Urothelium cell line (cell line): Measurements from ENCODE around the gene CLNK.

Source experiments
- DNase-seq: peaks from one replicate; pipeline ENCODE4 v3.0.0; 2011; ENCODE audit warnings: low spot score, mixed read lengths
- FAIRE-seq: peaks from 2 replicates; lab custom pipeline; 2011; peaks lifted over from hg19 to GRCh38; lab: Jason Lieb, UNC

Gene CLNK

GRCh38 chr4:10664408-10664807, 20.2 kb downstream of the CLNK start:
- FAIRE-seq: no peak

GRCh38 chr4:10662937-10663336, 21.6 kb downstream of the CLNK start:
- DNase-seq (no peak), FAIRE-seq (no peak)

More at GRCh38 chr4:10664408-10664807, 20.2 kb downstream of the CLNK start:
- DNase-seq: peak; percentile 40

GRCh38 chr4:10661047-10661446, 23.5 kb downstream of the CLNK start:
- no peak for DNase-seq
- FAIRE-seq: no peak

GRCh38 chr4:10659251-10659650, 25.3 kb downstream of the CLNK start:
- DNase-seq (no peak), FAIRE-seq (no peak)

GRCh38 chr4:10656988-10657387, 27.6 kb downstream of the CLNK start:
- DNase-seq (no peak), FAIRE-seq (no peak)

- FAIRE-seq: no peak
Measured at GRCh38 chr4:10656420-10656819, 28.1 kb downstream of the CLNK start.

GRCh38 chr4:10655968-10656367, 28.6 kb downstream of the CLNK start:
- DNase-seq (no peak), FAIRE-seq (no peak)

More at GRCh38 chr4:10656420-10656819, 28.1 kb downstream of the CLNK start:
- DNase-seq: no peak

- FAIRE-seq (no peak), DNase-seq (no peak)
Measured at GRCh38 chr4:10648479-10648878, 36.1 kb downstream of the CLNK start.

- no peak for FAIRE-seq
Measured at GRCh38 chr4:10647846-10648245, 36.7 kb downstream of the CLNK start.

GRCh38 chr4:10643600-10644425, 40.8 kb downstream of the CLNK start:
- DNase-seq (no peak), FAIRE-seq (no peak)

More at GRCh38 chr4:10647846-10648245, 36.7 kb downstream of the CLNK start:
- DNase-seq: no peak

GRCh38 chr4:10640561-10641201, 43.9 kb downstream of the CLNK start:
- DNase-seq (no peak), FAIRE-seq (no peak)

GRCh38 chr4:10639664-10640063, 44.9 kb downstream of the CLNK start:
- DNase-seq: no peak
- FAIRE-seq: no peak

GRCh38 chr4:10639100-10639499, 45.5 kb downstream of the CLNK start:
- FAIRE-seq (no peak), DNase-seq (no peak)

- no peak for DNase-seq
- FAIRE-seq: no peak
Measured at GRCh38 chr4:10635091-10635490, 49.5 kb downstream of the CLNK start.

GRCh38 chr4:10629394-10629793, 55.2 kb downstream of the CLNK start:
- DNase-seq: no peak
- no peak for FAIRE-seq

- FAIRE-seq (no peak), DNase-seq (no peak)
Measured at GRCh38 chr4:10625131-10625530, 59.4 kb downstream of the CLNK start.

- FAIRE-seq (no peak), DNase-seq (no peak)
Measured at GRCh38 chr4:10623862-10624261, 60.7 kb downstream of the CLNK start.

- DNase-seq: peak; percentile 14
- no peak for FAIRE-seq
Measured at GRCh38 chr4:10623241-10623640, 61.3 kb downstream of the CLNK start.

- FAIRE-seq (no peak), DNase-seq (no peak)
Measured at GRCh38 chr4:10622728-10623127, 61.8 kb downstream of the CLNK start.

- no peak for FAIRE-seq
- DNase-seq: no peak
Measured at GRCh38 chr4:10620935-10621488, 63.6 kb downstream of the CLNK start.

- no peak for FAIRE-seq
- no peak for DNase-seq
Measured at GRCh38 chr4:10619855-10620254, 64.7 kb downstream of the CLNK start.

- FAIRE-seq (no peak), DNase-seq (no peak)
Measured at GRCh38 chr4:10619220-10619619, 65.3 kb downstream of the CLNK start.
